ENCODE results near the gene RTL5.
"Not testable (repeated sequence)": the region's sequence is repeated elsewhere in the genome, so short reads cannot be mapped to it uniquely, and the experiment has no call there.

RTL5 gene

DNA sequence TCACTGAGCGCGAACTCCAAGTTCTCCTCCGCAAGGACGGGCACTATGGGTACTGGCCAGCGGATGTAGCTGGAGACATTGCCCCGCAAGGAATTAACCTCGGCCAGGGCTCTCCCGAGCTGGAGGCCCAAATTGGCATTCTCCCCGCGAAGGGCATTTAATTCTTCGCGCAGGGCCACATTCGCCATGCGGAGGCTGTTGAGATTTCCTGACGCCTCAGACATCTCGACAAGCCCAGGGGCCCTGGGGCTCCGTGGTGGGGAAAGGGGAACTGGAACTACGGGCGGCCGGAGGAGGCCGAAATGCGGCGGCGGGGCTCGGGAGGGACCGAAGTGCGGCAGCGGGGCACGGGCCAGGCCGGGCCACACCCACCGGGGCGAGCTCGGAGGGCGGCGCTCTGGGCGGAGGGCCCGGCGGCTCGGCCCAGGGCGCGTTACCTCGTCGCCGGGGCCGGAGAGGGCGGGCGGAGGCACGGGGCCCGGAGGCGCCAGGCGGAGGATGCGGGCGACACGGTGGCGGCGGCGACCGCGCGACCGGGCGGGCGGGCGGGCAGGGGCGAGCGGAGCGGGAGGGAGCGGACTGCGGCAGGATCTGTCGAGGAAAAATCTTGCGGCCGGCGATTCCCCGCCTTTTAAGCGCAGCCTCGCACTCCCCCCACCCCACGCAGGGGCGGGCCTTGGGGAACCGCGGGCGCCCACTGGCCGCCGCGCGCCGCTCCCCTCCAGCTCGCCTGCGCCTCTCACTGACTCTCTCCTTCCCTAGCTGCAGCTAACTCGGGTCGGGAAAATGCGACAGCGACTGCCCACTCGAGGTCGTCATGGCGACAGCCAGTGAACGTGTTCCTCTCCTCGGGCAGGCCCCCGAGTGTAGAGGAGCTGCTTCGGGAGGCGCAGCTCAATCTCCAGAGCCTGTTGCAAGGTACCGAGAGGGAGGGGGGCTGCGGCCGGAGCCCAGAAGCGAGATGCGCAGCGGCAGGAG is at the start of gene RTL5:
Gene RTL5, minus strand, starts transcription at position 599 of the 978 bp plus-strand sequence.
- DNase-seq = peak; percentile 93

DNA sequence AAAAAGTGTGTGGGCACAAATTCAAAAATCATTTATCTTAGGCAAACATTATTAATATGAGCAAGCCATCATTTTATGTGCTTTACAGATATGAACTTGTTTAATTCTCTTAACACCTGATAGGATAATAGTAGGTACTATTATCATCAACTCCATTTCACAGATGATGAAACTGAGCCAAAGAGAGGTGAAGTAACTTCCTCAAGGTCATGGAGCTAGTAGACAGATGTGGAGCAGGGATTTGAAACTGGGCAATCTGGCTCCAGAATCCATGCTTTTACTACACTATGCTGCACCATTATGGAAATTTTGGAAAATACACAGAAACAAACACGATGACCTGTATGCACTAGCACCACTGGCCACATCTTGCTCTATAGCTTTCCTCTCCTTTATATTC is 48.8 kb upstream of the RTL5 start:
- DNase-seq = no peak

DNA sequence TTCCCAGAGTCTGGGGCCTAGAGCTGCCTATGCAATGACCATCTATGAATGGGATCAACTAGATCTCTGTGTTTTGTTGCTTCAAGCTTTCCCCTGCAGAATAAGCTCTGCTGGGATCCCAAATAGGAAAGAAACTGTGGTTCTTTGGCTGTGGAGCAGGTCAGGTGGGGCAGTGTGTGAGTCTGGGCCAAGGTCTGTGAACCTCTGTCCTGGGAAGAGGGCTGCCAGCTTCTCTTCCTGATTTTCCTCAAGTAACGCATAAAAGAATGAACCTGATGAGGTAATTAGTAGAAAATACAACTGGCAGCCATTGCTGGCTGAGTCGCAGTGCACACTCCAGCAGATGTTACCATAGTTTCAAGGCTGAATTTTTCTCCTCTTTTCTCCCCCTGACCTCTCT is 45.3 kb upstream of the RTL5 start:
- peak; percentile 19 for DNase-seq

DNA sequence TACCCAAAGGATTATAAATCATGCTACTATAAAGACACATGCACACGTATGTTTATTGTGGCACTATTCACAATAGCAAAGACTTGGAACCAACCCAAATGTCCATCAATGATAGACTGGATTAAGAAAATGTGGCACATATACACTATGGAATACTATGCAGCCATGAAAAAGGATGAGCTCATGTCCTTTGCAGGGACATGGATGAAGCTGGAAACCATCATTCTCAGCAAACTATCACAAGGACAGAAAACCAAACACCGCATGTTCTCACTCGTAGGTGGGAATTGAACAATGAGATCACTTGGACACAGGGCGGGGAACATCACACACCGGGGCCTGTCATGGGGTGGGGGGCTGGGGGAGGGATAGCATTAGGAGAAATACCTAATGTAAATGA is 44.6 kb upstream of the RTL5 start:
- DNase-seq = not testable (repeated sequence)

DNA sequence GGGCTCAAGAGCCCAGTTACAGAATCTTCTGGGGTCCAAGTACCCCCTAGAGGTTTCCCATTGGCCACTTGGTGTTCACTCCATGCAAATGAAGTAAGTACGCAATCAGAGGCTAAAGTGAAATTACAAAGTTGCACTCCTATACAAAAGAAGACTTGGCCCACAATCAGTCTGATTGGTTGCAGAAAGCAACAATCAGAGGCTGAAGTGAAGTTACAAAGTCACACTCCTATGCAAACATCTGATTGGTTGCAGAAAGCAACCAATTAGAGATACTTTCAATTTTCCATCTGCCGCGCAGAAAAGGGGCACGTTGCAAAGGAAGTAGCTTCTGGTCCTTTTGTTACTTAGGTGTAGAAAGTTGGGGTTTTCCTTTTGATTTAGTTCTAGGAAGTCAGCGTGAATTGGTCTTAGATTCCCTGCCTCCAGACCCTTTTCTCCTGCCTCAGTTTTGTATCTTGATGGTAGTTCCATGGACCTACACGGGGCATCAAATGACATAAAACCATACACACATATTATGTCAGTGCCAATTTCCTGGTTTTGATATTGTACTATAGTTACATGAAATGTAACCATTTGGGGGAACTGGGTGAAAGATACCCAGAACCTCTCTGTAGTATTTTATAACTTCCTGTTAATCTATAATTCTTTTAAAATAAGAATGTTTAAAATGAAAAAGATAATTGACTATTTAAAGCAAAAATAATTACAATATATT is 37.5 kb upstream of the RTL5 start:
- no peak for DNase-seq

DNA sequence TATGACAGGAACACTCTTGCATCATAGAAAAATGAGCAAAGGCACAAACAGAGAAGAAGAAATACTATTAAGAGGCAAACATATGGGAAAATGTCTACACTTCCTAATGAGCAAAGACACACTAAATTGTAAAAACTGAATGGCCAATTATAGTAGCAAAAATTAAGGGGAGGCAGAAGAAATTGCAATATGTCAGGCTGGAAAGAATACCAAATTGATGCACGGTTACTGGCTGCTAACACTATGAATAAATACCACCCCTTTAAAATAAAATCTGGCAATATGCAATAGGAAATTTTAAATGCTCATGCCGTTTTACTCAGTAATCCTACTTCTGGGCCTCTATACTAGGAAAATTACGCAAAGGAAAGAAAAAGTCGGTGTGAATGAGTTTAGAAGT is 33.8 kb upstream of the RTL5 start:
- DNase-seq = no peak

DNA sequence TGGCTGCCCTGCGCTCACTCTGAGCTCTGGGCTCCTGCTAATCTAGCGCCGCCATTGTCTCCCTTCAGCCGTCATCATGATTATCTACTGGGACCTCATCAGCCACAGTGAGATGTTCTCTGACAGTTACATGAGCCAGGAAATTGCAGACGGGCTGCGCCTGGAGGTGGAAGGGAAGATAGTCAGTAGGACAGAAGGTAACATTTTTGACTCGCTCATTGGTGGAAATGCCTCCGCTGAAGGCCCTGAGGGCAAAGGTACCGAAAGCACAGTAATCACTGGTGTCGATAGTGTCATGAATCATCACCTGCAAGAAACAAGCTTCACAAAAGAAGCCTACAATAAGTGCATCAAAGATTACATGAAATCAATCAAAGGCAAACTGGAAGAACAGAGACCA is 28.1 kb upstream of the RTL5 start:
- DNase-seq = no peak

DNA sequence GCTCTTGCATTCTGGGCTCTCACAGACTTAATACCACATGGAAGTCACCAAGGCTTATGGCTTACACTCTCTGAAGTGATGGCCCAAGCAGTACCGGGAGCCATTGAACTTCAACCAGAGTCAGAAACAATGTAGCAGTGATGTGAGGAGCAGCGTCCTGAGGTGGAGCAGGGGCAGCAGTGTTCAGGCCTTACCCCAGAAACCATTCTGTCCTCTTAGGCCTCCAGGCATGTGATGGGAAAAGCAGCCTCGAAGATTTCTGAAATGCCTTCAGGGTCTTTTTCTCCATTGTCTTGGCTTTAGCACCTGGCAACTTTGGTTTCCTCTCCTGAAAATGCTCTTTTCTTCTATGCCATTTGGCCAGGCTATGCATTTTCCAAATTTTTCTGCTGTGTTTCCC is 27.1 kb upstream of the RTL5 start:
- DNase-seq = no peak

DNA sequence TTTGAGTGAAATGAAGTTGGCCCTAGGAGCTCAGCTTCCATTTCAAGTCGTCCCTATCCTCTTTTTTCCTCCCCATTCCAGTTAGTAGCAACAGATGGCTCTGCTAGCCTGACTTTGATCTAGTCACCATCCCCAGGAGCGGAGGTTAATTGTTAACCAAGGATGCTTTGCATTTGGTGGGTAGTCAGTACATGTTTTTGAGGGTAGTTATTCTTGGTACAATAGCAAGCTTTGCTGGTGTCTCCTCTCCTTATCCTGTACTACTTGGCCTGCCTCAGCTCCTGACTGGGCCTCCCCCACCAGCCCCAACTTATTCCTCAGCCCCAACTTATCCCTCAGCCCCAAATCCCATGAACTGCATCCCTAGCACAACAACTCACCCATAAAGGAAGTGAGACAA is 14.8 kb upstream of the RTL5 start:
- no peak for DNase-seq

DNA sequence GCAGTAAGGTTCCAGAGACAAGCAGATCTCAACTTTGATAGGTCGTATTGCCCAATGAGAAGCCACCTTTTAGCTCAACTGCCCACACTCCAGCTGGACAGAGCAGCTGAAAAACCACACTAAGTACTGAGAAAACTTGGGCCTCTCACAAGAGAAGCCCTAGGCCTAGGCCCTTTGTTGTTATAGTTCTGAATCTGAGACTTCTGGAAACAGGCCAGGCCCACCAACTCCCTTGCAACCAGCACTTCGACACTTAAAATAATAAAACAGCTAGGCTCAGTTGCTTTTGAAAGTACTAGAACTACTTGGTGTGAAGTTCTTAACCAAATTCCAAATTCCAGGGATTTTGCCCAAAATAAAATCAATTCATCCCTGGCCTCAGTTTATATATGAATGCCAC is 13.5 kb upstream of the RTL5 start:
- DNase-seq = no peak

DNA sequence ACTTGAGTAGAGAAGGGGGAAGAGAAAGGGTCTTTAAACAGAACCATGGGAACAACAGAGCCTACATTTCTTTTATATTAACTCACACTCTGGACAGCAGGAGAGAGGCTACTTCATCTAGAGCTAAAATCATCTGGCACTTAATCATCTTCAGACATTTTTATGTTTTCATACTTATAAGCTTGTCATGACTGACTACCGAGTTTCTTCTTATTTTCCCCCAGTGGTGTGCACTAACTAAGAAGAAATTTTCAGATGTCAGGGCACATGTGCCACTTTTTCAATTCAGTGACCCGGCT is 11.8 kb upstream of the RTL5 start:
- no peak for DNase-seq

DNA sequence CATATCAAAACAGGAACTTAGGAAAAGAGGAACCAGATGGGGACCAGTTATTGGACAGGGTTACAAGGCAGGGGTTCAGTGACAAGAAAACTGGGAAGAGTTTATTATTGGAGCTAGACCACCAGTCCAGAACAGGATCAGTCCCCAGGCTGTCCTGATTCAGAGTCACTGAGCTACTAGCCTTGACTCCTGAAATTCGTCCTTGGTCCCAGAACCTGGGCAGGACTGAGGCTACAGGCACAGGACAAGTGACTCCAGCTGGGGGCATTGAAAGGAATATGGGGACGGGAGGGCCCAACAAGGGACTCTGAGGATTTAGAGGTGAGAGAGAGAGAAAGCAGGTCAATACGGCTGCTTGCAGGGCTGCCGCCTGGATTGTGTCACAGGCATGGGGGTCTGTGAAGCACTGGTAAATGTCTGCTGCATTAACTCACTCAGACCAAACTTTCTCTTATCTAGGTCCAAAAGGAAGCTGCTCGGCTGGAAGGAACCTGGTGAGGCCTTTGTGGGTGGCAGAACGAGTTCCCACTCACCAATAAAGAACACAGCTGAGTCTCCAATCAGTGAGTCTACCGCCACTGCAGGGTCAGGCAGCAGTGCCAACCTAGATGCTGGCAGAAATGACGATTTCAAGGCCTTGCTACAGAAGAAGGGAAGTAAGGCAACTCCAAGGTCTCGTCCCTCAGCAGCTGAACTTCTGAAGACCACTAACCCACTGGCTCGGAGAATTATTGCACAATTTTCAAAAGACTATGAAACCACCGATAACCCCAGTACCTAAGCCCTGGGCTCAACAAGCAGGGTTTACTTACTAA is 11.3 kb upstream of the RTL5 start:
- DNase-seq = no peak

DNA sequence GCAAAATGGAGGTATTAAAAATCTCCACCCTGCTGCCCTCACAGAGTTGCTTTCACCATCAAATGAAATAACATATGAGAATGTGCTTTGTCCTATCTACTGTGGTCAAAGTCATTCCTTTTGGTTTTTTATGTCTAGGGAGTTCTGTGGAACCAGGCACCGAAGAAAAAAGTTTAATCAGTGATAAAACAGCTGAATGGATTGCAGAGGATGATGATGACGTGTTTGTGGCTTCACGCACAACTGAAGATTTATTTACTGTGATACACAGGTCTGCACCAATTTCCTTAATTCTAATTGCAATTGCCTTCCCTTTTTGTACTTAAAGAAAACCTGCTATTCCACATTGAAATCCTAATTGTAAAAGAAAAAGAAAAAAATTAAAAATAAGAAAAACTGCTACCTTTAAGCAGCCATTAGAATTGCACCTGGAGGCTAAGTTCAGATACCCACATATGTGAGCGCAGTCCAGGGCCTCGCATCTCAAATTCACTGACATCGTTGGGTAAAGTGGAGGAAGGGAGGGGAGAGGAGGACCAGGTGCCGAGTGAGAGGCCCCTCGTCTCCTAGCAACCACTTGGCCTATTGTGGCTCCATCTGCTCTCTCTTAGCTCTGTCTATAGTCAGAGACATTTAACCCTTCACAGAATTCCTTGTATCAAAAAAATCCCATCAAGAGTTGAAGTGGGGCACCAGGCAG is 10.5 kb upstream of the RTL5 start:
- peak; percentile 76 for DNase-seq

DNA sequence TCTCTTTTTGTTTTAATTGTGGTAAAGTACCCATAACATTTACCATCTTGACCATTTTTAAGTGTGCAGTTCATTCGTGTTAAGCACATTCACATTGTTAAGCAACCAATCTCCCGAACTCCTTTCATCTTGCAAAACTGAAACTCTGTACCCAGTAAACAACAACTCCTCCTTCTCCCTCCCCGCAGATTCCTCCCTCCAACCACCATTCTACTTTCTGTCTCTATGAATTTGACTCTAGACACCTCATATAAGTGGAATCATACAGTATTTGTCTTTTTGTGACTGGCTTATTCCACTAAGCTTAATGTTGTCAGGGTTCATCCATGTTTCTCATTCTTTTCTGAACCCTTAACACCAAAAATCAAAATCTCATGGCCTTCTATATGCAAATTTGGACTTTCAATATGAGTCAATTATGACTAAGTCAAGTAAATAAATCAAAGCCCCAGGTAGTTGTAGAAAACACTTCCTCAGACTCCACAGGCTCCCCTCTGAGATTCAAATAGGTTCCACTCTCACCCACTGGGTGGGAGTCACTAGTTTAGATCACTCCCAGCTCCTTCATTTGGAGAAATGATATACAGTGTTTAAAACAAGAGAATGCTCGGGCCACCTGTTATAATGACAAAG is 9.8 kb upstream of the RTL5 start:
- DNase-seq = no peak

DNA sequence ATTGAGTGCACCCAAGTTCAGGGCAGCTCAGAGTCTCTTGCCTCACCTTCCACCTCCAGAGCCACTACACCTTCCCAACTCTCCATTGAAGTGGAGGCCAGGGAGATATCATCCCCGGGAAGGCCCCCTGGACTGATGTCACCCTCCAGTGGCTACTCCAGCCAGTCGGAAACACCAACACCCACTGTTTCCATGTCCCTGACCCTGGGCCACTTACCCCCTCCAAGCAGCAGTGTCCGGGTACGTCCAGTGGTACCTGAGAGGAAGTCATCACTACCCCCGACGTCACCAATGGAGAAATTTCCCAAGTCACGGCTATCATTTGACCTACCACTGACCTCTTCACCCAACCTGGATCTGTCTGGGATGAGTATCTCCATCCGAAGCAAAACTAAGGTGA is 7.8 kb upstream of the RTL5 start:
- DNase-seq = no peak

DNA sequence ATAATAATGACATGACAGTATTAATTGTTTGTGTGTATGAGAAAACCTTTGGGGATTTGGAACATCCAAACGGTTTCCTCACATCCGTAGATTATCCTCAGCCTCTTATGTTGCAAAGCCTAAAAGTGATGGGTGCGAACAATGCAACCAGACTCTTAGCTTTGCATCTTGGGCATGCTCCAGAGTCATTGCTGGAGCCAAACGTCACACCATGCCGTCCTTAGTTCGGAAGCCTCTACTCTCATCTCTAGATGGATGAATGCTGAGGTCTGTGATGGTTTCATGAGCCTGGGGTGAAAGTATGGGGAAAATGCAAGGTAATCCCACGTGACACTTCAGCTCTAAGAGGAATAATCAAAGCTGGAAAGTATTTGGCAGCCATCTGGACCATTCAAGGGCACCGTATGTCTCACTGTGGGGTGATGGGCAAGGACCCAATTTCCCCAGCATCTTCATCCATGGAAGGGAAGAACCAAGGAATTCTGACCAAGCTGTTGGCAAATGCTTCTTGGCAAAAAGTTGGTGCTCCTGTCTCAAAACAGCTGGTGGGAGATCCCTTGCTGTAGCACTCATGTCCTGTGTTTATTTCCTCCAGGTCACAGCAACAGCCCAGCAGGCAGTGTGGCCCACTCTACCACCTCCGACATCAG is 6.3 kb upstream of the RTL5 start:
- DNase-seq = no peak

DNA sequence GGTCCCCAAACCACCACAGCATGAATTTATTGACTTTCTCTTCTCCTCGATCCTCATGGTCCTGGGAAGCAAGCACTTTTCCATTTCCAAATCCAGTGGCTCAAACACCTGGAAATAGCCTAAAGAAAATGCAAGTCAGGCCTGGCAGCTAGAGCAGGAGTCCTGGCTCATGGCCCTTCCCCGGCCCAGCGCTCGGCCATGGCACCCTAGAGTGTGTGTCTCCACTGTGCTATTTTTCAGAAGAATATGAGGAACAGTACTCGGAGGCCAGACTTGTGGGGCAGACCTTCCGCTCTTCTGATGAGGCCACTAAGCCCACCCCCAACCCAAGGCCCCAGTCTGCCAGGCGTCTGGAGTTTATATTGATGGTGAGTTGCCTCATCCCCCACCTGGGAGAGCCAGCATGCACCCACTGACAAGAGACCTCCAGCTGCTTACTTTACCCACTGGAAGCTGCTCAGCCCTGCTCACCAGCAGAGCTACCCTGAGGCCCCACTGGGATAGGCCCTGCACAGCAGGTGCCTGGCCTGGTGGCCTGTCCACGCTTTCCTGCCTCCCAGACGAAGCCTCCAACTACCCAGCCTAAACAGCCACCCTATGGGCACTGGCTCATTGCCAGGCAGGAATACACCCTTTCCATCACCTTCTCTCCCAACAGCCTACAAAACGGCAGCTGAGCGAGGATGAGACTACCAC is 2.3 kb upstream of the RTL5 start:
- DNase-seq = no peak

DNA sequence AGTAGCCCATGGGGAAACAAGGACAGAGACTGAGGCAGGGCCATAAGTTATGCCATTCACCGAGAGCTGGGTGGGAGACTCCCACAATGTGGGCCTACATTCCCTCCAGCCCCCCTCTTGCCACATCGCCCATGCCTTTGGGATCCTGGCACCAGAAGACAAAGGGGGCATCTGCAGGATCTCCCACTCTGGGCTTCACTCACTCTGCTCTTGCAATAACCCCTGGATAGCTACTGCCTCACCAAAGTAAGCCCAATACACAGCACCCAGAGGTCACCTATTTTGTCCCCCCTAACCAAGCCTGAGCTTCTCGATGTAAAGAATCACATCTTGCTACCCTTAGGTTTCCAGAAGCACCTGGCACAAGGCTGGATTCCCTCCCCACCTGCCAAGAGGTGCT is 741 bp upstream of the RTL5 start:
- no peak for DNase-seq

DNA sequence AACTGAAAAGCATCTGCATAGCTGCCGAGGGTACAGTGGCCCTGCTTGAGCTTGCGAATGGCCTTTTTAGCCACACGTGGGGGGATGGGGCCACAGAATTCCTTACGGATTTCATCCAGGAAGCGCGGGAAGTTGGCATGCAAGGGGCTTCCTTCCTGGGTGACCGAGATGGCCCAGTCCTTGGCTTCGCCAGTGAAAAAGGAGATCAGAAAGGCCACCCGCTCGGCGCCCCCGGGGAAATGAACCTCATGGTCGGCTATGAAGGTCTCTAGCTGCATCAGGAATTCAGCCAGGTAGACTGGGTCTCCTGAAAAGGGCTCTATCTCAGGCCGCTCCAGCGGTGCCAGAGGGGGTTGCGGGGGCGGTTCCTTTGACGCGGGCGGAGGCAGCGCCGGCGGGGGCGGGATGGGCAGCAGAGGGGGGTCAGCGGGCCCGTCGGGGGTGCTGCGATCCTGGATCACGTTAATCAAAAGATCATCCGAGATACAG is 909 bp downstream of the RTL5 start:
- DNase-seq = no peak

DNA sequence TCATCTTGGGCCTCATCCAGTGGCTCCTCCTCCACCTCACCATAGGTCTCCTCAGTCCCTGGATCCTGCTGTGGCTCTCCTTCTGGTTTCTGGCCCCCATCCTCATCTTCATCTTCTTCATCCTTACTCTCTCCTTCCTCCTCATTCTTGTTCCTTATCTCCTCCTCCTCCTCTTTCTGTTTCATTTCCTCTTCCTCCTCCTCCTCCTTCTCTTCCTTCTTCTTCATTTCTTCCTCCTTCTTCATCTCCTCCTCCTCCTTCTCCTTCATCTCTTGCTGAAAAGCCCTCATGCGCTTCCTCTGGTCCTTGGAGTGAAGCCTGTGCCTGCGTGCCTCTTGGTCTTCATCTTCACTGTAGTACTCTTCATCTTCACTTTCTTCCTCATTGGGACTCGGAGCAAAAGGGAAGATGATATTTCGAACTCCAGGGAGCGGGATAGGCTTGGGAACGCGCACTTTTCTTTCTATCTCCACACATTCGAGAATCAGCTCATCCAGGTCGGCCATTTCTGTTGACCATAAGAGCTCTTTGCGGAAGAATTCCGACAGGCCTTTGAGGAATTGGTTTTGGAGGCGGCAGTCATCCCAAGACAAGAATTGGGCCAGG is 1.5 kb downstream of the RTL5 start:
- DNase-seq = no peak

DNA sequence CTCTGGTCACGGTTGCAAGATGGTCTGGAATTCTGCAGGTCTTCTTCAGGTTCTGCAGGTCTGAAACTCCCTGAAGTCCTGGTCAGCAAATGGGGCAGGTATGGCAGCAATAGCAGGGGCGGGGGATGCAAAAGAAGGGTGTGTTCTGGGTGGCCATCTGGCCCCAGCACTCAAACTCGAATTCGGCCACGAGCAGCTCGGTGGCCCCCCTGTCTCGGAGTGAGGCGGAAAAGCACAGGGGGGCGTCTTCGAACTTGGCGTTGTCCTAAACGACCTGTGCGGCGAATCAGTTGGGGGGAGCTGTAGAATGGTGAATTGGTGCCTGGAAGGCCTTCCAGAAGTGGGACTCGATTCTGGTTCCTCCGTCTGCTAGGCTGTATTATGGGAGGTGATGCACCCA is 2.1 kb downstream of the RTL5 start:
- no peak for DNase-seq
